Psoas muscle (tissue), 8 donors: ENCODE results near the gene MUC13. TPM values are rescaled to one million over a fixed set of nuclear protein-coding genes. Genes with fewer than 3 reads are reported as not detected.

Experiments used
- ATAC-seq, 4 donors: fragments of 200-7000 bp; cut with Tn5 transposase; one replicate each; pipeline ENCODE4 v1.9.1; 2020; ENCODE audit warnings: moderate library complexity in 3 of 4, mild to moderate bottlenecking in 2 of 4
- DNase-seq, 2 donors: peaks; one replicate each; pipeline ENCODE4 v3.0.0-alpha.2; 2020
- H3K27ac ChIP-seq: fragments of 200-600 bp; one replicate; pipeline ENCODE4 v1.8.0; 2022
- H3K27me3 ChIP-seq, 3 donors: fragments of 200-600 bp in 1 of 3; one replicate each; pipeline versions ENCODE4 v1.6.1 to v1.8.0; 2013 to 2022; ENCODE audit warnings: low read length in 2 of 3, mild to moderate bottlenecking in 2 of 3, moderate library complexity in 1 of 3; ENCODE audit not compliant: insufficient read depth in 3 of 3
- H3K36me3 ChIP-seq, 2 donors: fragments of 200-600 bp in 1 of 2; one replicate each; pipeline versions ENCODE4 v1.6.1 to v1.8.0; 2013 to 2022; ENCODE audit warnings: low read depth in 1 of 2, mild to moderate bottlenecking in 1 of 2, moderate library complexity in 1 of 2; ENCODE audit not compliant: insufficient read depth in 1 of 2
- H3K4me1 ChIP-seq: fragments of 200-600 bp; one replicate; pipeline ENCODE4 v1.8.0; 2022
- H3K4me3 ChIP-seq: fragments of 200-600 bp; one replicate; pipeline ENCODE4 v1.8.0; 2022; ENCODE audit warnings: mild to moderate bottlenecking
- H3K9me3 ChIP-seq: fragments of 200-600 bp; one replicate; pipeline ENCODE4 v1.8.0; 2022
- WGBS, 3 donors: extraction: QIAGEN DNeasy Blood & Tissue Kit; methylation state at CpG; one replicate each; pipeline versions ENCODE4 v1.1.6 to v1.1.7; 2013; 5-methylcytosine and 5-hydroxymethylcytosine counted together
- intact Hi-C, 2 donors: fragments of 100-400 bp; cut with DNase I; formaldehyde crosslinking; loops; one replicate each; pipeline versions ENCODE4 v1.11.0 to v1.14.2; 2022
- polyA plus RNA-seq, 3 donors: library from polyadenylated mRNA; stranded (reverse); fragments of 200-250 nt; gene quantifications; one replicate each; pipeline ENCODE4 v1.2.3, GENCODE V29; 2013
- total RNA-seq, 4 donors: library from RNA; stranded (reverse); fragmentation: NEBNext Ultra II Directional in 2 of 4; extraction: Animal tissue kit (Norgen Biotek cat#: 25700) in 2 of 4; gene quantifications; one replicate each; pipeline versions ENCODE4 v1.2.1 to v1.2.4, GENCODE V29; 2021 to 2023
- TF ChIP-seq, protein P1 (sequence below): fragments of 200-600 bp; IDR thresholded peaks from one replicate; pipeline ENCODE4 v1.8.0; 2022; ENCODE audit warnings: antibody characterized with exemption
- donor health status: healthy with polysubstance abuse.
- donor health status: DM: no; HTN: no; CAD: no; lungs with moderate emphysema.
- donor health status: Bipolar disorder and iron deficiency.
- donor health status: healthy.
- donor health status: DM: yes; HTN: yes; CAD: no.
- donor health status: DM: no; HTN: no; CAD: no.
- donor health status: DM: no; HTN: no; CAD: no.
- donor health status: DM: yes; HTN: yes; CAD: no.

The MUC13 gene
- total and polyA plus RNA-seq, 7 donors: 0.12 to 0.16 (median 0.13) TPM; not detected in 4

DNA sequence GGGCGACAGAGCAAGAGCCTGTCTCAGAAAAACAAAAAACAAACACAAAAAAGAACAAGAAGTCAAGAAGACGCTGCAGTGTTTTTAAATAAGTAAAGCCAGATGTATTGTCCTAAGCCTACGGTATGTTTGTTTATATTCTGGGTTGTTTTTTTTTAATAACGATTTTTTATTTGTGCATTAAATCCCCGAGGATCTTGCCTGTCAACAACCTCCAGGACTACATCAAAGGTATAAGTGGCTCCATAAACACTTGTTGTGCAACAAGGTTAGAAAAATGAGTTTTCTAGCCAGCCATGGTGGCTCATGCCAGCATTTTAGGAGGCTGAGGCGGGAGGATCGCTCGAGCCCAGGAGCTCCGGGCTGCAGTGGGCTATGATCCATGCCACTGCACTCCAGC is 73.5 kb downstream of the MUC13 start:
- peak in 2 of 4 donors; percentile 4 to 33 for ATAC-seq
- Histone ChIP-seq H3K4me1 (peaks cover 32% of the 10 kb centered on the region), H3K36me3 (peaks cover 0 to 4% of the 10 kb centered on the region in 2 donors), H3K9me3 (no peaks in the 10 kb centered on the region), H3K4me3 (no peak overlapping the region), H3K27ac (peak overlapping the region; percentile 47), H3K27me3 (no peaks in the 10 kb centered on the region)
- WGBS, 3 donors: 79 to 86% (median 80%) methylated on average over 9 of the region's 9 CpGs
- DNase-seq: no peak
- TF ChIP-seq, protein P1, sequence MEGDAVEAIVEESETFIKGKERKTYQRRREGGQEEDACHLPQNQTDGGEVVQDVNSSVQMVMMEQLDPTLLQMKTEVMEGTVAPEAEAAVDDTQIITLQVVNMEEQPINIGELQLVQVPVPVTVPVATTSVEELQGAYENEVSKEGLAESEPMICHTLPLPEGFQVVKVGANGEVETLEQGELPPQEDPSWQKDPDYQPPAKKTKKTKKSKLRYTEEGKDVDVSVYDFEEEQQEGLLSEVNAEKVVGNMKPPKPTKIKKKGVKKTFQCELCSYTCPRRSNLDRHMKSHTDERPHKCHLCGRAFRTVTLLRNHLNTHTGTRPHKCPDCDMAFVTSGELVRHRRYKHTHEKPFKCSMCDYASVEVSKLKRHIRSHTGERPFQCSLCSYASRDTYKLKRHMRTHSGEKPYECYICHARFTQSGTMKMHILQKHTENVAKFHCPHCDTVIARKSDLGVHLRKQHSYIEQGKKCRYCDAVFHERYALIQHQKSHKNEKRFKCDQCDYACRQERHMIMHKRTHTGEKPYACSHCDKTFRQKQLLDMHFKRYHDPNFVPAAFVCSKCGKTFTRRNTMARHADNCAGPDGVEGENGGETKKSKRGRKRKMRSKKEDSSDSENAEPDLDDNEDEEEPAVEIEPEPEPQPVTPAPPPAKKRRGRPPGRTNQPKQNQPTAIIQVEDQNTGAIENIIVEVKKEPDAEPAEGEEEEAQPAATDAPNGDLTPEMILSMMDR: no peak
- intact Hi-C loops: no loop called here

DNA sequence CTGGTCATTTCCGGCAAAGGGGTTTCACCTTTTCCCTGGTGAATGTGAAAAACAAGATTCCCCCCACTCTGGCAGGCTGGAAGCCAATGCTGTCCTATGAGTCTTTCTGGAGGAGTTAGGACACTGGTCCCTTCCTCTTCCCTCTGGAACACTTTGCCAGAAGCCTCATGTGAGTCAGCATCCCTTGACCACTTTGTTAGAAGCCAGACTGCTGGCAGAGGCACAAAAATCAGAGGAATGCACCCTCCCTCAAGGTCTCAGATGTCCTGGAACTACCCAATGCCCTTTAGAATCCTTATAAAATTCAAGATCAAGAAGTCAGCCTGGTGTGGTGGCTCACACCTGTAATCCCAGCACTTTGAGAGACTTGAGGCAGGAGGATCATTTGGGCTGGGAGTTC is 74.0 kb downstream of the MUC13 start:
- ATAC-seq: peak; percentile 93 to 96 (median 94)
- no peaks in the 10 kb centered on the region for H3K27me3 ChIP-seq

DNA sequence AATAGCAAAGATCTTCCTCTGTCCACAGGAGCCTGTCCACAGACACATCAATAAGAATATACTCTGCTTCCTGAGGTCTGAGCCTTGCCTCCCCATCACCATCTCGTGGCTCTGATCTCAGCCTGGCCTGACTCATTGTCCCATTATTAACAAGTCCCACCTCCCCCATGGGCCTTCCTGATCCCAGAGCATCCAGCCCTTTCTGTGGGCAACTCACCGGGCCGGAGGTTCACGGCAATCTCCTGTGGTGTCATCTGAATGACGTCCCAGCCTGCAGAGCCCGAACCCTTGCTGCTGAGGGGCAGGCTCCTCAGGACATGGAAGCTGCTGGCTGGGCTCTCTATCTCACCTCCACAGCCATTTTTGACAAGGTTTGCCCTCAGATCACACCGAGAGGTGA is 75.5 kb downstream of the MUC13 start:
- DNase-seq (no peak), ATAC-seq (peak in 3 of 4 donors; percentile 29 to 50 (median 41))
- WGBS, 3 donors: 79 to 88% (median 86%) methylated on average over 7 of the region's 7 CpGs
- Histone ChIP-seq H3K27ac (peak overlapping the region; percentile 25), H3K9me3 (no peaks in the 10 kb centered on the region), H3K27me3 (no peaks in the 10 kb centered on the region), H3K4me1 (peaks cover 32% of the 10 kb centered on the region), H3K36me3 (peaks cover 2 to 13% of the 10 kb centered on the region in 2 donors), H3K4me3 (no peak overlapping the region)
- intact Hi-C loops: no loop called here
- TF ChIP-seq, protein P1: no peak

More for the DNA sequence above, 74.0 kb downstream of the MUC13 start:
- DNase-seq: peak; percentile 74 to 78
- intact Hi-C loops: no loop called here
- TF ChIP-seq, protein P1: no peak
- peak overlapping the region; percentile 47 for H3K27ac ChIP-seq
- H3K36me3 ChIP-seq: peaks cover 0 to 9% of the 10 kb centered on the region in 2 donors
- no peaks in the 10 kb centered on the region for H3K9me3 ChIP-seq
- whole genome bisulfite sequencing, 3 donors: 33 to 56% (median 50%) methylated on average over 1 of the region's 1 CpG
- H3K4me3 ChIP-seq: no peak overlapping the region
- H3K4me1 ChIP-seq: peaks cover 32% of the 10 kb centered on the region

DNA sequence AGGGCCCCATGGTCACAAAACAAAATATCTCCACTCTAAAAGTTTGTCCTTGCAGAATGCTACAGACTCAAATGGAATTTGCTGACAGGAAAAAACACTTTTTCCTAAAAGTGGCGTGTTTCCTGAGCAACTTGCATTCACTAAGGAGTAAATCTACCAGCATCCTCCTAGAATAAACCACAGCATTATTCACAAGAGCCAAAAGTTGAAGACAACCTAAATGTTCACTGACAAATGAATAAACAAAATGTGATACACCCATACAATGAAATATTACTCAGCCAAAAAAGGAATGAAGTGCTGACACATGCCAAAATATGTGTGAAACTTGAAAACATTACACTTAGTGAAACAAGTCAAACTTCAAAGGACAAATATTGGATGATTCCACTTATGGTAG is 76.3 kb downstream of the MUC13 start:
- TF ChIP-seq, protein P1: no peak
- peaks cover 32% of the 10 kb centered on the region for H3K4me1 ChIP-seq
- no peaks in the 10 kb centered on the region for H3K27me3 ChIP-seq
- peak overlapping the region; percentile 25 for H3K27ac ChIP-seq
- H3K9me3 ChIP-seq: no peaks in the 10 kb centered on the region
- intact Hi-C loops: no loop called here
- H3K4me3 ChIP-seq: no peak overlapping the region
- ATAC-seq (no peak), DNase-seq (no peak)
- 52 to 71% (median 59%) methylated on average over 1 of the region's 1 CpG for WGBS, 3 donors
- H3K36me3 ChIP-seq: peaks cover 2 to 13% of the 10 kb centered on the region in 2 donors

DNA sequence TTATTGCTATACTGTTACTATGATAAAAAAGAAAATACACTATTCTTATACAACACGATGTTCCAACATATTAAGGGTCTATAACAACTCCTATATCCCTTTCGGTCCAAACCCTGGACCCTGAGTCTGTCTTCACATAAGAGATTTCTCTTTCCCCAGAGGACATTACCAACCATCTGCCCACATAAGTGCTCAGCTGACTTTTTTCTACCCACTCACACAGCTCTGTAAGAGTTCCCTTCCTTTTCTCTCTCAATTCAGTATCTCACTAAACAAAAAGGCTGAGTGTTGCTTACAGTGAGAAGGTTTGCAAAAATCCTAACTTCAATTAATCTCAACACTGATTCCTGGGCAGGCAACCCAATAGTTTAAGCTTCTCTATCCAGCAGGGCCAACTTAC is 77.9 kb downstream of the MUC13 start:
- Histone ChIP-seq H3K9me3 (no peaks in the 10 kb centered on the region), H3K27ac (no peak overlapping the region), H3K27me3 (no peaks in the 10 kb centered on the region), H3K4me1 (peaks cover 28% of the 10 kb centered on the region), H3K36me3 (peaks cover 2 to 13% of the 10 kb centered on the region in 2 donors), H3K4me3 (no peak overlapping the region)
- ATAC-seq (no peak), DNase-seq (no peak)
- WGBS, 3 donors: 89 to 96% (median 91%) methylated on average over 2 of the region's 2 CpGs
- intact Hi-C loops: no loop called here
- TF ChIP-seq, protein P1: no peak
